ENCODE results near the gene IFIT5.
"Not testable (repeated sequence)": the region's sequence is repeated elsewhere in the genome, so short reads cannot be mapped to it uniquely, and the experiment has no call there.

The IFIT5 gene, protein sequence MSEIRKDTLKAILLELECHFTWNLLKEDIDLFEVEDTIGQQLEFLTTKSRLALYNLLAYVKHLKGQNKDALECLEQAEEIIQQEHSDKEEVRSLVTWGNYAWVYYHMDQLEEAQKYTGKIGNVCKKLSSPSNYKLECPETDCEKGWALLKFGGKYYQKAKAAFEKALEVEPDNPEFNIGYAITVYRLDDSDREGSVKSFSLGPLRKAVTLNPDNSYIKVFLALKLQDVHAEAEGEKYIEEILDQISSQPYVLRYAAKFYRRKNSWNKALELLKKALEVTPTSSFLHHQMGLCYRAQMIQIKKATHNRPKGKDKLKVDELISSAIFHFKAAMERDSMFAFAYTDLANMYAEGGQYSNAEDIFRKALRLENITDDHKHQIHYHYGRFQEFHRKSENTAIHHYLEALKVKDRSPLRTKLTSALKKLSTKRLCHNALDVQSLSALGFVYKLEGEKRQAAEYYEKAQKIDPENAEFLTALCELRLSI

DNA sequence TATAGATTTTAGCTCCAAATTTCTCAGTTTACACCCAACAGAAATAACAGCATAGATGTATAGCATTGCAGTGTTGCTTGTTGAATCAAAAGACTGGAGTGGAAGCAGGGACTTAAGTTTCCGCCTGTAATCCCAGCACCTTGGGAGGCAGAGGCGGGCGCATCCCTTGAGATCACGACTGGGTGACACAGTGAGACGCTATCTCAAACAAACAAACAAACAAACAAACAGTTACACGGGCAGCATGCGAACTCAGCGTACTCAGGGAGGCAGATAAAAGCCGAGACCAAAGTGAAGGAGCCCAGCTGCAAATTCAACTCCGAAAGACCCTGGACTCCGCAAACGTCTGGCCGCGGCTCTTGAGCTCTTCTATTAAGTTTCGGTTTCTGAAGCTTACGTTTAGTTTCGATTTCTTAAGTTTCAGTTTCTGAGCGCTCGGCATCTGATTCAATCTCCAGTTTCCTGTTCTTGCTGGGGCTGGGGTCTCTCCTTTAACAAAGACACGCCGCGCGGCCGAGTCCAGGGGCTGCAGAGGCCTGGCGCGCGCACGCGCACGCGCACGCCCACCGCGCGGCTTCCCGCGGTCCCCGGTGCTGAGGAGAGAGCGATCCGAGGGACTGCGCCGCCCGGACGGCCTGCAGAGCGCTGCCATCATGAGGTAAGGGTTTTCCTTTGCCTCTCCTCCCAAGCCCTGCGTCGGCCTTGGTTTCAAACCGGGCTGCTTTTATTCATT lies at the start of gene IFIT5:
IFIT5 (plus strand) TSS at position 423 of the 733 bp plus-strand sequence; CDS start at position 654, 231 bp downstream.
- peak; percentile 31 to 45 (median 34) for DNase-seq (ENCODE audit: low read depth in 3 of 3)

DNA sequence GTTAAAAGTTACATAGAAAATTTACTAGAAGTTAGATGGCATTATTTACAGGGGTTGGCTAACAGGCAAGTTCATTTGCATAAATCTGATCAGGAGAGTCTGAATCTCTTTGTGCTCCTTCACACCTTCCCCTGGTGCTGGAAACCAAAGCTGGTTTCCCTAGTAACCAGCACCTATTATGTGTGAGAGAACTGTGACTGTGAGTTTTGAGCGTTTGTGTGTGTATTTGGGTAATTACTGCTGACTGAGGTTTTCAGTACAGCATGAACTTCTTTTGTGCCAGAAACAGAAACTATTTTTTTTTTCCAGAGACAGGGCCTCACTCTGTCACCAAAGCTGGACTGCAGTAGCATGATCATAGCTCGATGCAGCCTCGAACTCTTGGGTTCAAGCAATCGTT lies 46.8 kb upstream of the IFIT5 start:
- DNase-seq (ENCODE audit: low read depth in 3 of 3) = no peak

DNA sequence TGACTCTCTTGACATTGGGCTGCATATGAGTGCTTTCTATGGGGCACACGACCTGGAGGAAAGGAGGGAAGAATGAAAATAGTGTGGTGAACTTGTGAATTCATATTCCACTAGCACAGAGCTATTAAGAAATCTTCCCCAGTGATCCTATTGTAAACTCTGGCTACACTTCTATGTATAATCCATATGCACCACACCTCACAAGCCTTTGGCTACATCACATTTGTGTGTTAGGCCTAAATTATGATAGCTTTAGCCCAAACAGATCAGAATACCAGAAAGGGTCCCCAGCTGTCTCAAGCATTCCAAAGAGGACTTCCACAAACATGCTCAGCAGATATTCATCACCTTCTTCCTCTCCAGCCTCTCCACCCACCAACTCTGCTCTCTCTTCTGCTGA lies 46.2 kb upstream of the IFIT5 start:
- no peak for DNase-seq (ENCODE audit: low read depth in 3 of 3)

DNA sequence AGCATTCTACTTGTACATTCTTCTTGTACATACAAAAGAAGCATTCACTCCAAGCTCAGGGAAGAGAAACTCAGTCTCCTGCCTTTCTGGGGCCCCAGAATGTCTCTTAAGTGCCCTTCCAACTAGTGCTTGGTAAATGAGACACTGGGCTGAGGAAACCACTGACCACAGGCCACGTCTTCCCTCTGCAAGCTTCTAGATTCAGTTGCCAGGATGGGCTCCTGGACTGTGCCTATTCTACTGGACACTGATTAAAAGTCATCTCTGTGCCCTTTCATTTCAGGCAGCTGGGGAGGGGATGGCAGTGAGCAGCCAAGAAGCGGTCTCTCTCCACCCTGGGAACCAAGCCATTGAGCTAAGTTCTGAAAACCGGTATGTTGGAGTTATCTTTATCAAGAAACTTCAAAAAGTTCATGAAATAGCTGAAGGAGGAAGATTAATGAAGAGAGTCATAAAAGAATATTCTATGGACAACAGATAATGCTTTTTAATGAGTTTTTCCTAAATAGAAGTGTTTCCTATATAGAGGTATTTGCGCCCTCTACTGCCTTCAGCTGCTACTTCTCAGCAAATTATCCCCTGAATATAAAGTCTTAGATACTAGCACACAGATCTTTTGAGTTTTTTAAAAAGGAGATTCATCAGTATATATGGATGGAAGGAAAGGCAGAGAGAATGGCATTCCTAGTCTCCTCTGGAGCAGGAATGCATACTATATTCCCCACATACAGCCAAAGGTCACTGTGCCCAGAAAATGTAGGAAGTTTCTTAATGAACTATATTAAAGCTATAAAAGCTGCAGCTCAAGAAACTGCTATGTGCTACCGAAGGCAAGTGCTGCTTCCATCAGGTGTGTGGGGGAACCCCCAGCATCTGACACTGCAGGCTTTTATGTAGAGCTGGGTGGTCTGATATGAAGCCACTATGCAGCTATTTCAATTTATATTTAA lies 44.9 kb upstream of the IFIT5 start:
- no peak for DNase-seq (ENCODE audit: low read depth in 3 of 3)

DNA sequence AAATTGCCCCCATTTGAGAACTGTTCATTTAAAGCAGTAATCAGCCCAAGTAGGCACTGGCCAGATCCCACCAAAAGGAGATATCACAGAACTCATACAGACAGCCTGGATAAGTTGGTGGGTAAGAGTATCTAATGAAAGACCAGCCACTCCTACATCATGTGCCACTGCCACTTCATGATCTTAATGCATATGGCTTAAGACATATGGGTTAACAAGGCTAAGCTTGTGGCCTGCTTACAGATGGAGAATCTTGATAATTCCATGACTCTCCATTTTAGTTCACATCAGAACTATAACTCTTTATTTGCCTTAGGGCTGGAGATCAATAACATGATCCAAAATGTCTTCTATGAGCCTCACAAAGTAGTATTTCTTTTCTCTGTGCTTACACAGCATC lies 43.3 kb upstream of the IFIT5 start:
- DNase-seq (ENCODE audit: low read depth in 3 of 3) = no peak

DNA sequence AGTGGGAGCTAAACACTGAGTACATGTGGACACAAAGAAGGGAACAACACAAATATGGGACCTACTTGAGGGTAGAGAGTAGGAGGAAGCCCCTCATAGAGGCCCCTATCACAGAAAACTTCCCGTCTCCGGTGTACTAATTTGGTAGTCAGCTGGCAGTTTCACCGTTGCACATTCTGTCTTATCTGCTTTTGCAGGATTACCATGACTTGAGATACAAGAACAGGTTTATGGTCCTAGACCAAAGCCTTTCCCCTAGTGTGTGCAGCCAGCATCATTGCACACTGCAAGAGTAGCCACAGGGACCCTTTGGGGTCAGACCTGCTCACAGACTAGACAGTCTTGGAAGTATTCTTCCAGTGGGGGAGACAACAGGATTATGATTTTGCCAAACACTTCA lies 42.4 kb upstream of the IFIT5 start:
- DNase-seq (ENCODE audit: low read depth in 3 of 3) = no peak

DNA sequence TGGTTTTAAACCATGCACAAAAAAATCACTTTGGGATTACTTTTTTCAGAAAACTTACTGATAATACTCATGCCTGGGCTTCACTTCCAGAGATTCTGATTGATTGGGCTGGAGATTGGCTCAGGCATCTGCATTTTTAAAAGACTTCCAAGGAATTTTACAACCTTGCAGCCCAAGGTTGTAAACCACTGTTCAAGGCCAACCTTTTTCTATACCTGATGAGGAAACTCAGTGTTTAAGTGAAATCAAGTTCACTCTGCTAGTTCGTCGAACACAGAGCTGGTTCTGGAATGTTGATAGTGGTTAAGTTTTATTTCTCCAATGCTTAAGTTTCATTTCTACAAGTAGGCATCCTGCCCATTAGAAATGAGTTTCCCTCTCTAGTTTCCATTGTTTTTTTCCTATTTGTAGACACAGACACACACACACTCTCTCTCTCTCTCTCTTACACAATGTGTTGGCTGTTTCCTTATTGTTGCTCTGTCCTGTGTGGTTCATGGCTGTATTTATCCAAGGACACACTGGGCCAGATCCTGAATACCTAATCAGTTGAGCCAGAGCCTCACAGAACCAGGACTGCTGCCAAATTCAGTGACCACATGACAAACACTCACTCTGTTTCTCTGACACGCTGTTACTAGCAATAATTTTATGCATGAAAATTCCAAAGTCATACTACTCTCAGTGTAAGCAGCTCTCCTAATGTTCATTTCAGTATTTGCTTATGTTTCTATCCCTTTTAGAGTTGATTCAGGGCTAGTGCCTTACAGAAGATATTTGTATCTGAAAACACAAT lies 40.3 kb upstream of the IFIT5 start:
- DNase-seq (ENCODE audit: low read depth in 3 of 3) = no peak

DNA sequence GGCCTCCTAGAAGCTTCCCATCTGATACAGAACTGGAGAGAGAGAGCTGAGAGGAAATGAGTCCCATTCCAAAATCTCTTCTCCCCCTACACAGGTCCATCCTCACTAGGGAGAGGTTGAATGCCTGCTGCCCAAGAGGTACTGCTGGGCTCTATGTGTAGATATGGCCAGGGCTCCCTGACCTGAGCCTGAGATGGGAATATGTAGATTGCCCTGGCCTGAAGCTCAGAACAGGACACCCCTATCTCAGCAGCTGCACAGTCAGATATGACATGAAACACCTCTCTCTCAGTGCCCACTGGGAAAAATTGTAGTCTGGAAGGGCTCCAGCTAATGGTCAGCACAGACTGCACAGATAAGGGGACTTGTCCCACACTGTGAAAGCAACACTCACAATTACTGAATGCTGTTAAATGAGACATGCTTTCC lies 39.6 kb upstream of the IFIT5 start:
- DNase-seq (ENCODE audit: low read depth in 3 of 3) = no peak

DNA sequence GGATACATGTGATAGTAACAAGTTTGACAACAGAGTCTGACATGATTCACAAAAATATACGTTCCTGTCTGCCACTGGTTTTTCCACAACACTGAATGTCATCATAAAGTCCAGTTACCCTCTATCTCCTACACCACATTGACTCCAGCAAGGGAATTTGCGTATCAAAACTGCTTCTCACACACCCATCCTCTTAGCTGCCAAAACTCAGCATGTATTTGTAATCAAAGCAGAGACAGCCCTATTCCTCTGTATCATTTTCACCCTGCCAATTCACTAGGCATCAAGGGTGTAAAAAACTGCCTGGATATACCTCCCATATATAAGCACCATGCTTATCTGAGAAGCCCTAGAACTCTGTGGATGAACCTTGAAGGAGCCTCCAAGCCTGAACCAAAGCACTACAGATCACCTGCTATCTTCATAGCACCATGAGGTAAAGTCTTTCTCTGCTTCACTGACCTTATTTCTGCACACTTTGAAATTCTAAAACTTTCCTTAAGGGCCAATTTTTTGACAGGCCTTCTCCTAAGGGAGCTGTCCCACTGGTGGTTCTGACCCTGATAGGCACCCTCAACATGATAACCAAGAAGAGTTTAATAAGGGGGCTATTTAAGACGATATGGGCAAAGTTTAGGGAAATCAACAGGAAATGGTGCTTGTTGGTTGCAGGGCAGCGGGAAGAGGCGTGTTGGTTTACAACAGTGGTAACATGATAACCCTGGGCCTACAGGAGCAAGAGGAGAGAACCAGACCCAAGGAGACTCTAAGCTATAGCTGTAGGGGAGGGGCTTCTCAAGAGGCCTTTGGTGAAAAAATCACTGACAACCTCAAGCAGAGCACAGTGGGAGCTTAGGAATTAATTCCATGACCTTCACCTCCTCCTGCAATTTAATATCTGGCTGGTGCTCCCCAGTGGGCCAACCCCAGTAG lies 36.4 kb upstream of the IFIT5 start, which contains the start of gene IFIT1B:
IFIT1B (plus strand) TSS at position 352 of the 933 bp plus-strand sequence; CDS start at position 432, 80 bp downstream.
- DNase-seq (ENCODE audit: low read depth in 3 of 3) = no peak

DNA sequence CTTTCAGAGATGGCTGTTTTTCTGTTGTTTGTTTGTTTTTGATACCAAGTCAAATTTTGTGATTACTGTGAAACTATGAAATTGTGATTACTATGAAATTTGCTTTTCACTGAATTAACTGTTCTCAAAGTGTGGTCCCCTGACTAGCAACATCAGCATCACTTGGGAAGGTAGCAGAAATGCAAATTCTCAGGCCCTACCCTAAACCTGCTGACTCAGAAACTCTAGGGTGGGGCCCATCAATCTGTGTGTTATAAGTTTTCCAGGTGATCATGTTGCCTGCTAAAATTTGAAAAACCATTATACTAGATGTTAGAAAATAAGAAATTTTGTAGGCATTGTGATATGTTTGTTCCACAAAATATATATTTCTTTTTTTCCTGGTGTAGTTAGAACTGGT lies 35.3 kb upstream of the IFIT5 start:
- DNase-seq (ENCODE audit: low read depth in 3 of 3) = no peak

DNA sequence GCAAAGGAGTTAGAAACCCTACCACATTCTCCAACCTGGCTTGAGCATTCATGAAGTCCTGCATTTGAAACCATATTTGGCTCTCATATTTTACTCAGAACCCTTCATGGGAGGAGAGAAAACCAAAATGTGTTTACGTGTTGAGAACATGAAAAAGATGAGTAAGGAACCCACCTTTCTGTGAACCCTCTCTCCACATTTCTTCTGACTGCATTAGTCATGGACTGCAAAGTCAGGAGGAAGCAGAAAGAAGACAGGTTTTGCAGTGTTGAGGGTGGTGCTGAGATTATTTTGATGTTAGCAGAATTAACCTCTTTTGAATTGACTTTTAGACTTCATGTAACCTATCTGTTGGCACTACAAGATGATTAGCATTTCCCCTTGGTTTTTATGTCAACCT lies 31.6 kb upstream of the IFIT5 start:
- DNase-seq (ENCODE audit: low read depth in 3 of 3) = no peak

DNA sequence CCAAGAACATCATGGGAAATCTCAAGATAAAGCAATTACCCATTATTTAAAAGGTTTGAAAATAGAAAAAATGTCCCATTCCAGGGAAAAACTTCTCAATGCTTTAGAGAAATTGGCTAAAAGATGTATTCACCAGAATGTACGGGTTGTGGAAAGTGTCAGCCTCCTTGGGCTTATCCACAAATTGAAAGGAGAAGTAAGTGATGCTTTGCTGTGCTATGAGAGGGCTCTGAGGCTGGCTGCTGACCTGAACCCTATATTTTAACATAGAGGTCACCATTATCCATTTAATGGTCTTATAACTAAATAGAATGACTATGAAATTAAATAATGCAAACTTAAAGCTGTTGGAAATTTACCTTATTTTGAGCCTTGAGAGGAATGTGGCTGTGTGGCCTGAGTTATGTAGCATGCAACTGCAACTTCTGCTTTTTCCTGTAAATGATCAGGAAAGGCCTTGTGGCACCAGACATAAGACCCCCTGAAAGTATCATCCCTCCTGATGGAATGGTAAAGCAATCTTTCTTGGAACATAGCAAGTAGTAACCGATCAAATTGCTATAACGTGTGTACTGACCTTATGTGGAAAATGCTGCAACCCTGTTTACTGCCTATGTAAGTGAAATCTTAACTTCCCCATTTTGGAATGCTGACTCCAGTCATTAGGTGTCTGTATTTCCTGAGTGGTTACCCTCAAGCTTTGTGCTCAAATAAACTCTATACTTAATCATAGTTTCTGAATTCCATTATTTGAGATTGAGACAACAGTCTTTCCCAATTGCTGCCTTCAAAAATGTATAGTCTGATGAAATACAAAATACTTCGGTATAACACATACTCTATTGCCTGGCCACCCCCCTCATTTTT lies 29.7 kb upstream of the IFIT5 start:
- DNase-seq (ENCODE audit: low read depth in 3 of 3) = no peak

DNA sequence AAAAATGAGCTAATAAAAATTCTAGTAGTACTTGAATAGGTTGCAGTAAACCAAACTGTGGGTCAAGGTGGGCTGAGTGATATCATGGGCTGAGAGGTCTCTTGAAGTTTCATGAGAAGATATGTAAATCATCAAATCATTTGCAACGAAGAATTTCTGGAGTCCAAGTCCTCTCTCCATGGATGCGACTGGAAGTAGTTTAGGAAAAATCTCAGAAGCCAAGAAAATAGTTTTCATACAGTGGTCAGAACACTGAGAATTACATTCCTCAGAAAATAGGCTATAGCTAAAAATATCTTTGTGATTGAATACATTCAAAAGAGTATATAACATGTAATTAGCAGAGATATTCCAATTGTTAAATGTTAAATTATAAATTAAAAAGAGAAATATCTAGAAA lies 25.6 kb upstream of the IFIT5 start:
- no peak for DNase-seq (ENCODE audit: low read depth in 3 of 3)

DNA sequence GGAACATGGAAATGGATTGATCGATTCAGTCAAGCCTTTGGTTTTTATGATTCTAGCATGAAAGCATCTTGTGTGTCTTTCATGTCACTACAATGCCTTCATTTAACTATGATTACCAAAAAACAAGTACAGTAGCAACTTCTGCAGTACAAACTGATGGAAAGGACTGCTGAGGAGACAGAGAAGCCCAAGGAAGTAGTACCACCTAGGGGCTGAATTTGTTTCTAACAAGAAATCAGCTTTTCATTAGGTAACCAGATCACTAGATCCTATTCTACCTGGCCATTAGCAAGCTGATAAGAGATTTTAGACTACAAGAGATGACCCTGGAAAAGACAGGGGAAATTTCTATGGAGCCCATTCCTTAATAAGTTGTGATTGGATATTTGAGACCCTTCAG lies 25.1 kb upstream of the IFIT5 start:
- DNase-seq (ENCODE audit: low read depth in 3 of 3) = no peak

DNA sequence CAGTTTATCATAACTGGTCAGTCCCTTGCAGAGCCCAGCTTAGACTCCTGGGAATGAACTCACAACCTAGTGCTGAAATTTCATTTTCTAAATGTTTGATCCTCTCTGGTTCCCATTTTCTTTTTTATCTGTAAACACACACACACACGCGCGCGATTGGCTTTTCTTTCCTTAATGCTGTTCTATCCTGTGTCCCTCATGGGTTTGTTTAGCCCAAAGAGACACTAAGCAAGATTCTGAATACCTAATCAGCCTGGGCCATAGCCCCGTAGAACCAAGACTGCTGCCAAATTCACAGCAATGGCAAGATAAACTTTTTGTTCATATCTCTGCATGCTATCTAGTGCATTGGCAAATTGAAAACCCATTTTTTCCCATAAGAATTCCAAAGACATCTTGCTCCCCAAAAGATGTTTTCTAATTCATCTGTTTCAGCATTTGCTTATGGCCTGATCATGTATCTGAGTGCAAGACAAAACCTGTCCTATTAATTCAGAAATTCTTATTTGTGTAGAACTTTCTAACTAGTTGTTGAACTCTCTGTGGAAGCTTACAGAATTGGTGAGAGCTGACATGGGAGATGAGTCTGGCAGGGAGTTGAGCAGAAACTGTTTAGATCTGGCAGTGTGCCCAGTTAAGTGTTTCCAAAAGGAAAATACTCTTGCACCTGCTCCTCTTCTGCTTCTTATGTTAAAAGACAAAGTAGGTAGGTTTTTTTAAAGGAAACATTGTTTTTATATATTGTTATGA lies 23.7 kb upstream of the IFIT5 start:
- DNase-seq (ENCODE audit: low read depth in 3 of 3) = no peak

DNA sequence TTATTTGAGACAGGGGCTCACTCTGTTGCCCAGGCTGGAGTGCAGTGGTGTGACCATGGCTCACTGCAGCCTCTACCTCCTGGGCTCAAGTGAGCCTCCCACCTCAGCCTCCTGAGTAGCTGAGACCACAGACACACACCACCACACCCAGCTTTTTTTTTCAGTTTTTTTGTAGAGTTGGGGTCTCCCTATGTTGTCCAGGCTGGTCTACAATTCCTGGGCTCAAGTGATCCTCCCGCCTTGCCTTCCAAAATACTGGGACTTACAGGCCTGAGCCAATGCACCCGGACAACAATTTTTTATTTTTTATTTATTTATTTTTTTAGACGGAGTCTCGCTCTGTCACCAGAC lies 23.2 kb upstream of the IFIT5 start:
- not testable (repeated sequence) for DNase-seq (ENCODE audit: low read depth in 3 of 3)

DNA sequence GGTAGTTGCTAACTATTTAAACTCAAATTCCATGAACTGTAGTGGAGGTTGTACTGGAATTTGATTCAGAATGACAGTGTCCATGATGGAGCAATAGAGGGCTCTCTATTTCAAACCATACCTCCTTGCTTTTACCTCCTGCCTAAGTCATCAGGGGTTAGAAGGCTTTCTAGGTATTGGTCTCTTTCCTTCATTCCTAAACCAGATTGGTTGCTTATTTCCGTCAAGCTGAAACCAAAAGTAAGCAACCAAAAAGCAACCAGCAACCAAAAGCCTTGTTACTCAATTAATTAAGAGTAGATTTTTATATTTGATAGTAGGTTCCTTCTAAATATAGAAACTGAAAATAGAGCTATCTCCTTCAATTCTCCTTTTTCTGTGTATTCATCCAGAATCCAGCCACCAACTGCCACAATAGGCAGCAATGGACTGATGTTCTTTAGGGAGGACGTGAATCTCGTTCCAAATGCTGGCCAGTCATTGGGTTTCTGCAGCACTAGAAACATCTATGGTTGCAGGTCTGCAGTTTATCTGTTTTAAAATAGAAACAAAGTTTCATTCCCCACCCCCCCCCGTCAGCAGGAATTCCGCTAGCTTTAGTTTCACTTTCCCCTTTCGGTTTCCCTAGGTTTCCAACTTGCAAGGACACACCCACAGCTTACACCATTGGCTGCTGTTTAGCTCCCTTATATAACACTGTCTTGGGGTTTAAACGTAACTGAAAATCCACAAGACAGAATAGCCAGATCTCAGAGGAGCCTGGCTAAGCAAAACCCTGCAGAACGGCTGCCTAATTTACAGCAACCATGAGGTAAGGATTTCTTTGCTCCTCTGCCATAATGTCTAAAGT lies 22.2 kb upstream of the IFIT5 start, which contains the start of gene IFIT1:
IFIT1 (plus strand) TSS at position 717 of the 850 bp plus-strand sequence; CDS start at position 807, 90 bp downstream.
- DNase-seq (ENCODE audit: low read depth in 3 of 3) = peak in 2 of 3 experiments; percentile 13 to 32
